A673 (cell line): ENCODE data around the gene C7orf57.

Experiments
- CTCF ChIP-seq: fragments of 300-800, 200-600 bp; sonication (generic); conservative IDR thresholded peaks from 2 replicates; pipeline ENCODE4 v1.5.1; 2017; ENCODE audit warnings: low read depth, mild to moderate bottlenecking, antibody characterized with exemption, low read length, moderate library complexity, mixed read lengths
- EZH2 ChIP-seq: fragments of 200-600 bp; sonication (generic); IDR thresholded peaks from 2 replicates; pipeline ENCODE4 v1.6.1; 2017; ENCODE audit warnings: borderline replicate concordance, low read depth, mild to moderate bottlenecking, mixed read lengths, antibody characterized with exemption, low read length; ENCODE audit not compliant: poor library complexity, severe bottlenecking

- TF ChIP-seq CTCF (no peak), EZH2 (no peak)
Measured at GRCh38 chr7:48090095-48090805, 54.9 kb downstream of the C7orf57 start.
